Trophoblast cell (in vitro differentiated cells and primary cell): Measurements from ENCODE around the gene ATG7.

Source experiments
- DNase-seq, 2 donors: peaks; one replicate each; pipeline ENCODE4 v3.0.0-alpha.2; 2016
- H2AFZ ChIP-seq: 2 replicates; pipeline ENCODE4 v1.6.1; 2013; ENCODE audit warnings: low read length, moderate library complexity, mild to moderate bottlenecking; ENCODE audit not compliant: insufficient read depth, poor library complexity
- H2AK5ac ChIP-seq: 2 replicates; pipeline ENCODE4 v1.6.1; 2013; ENCODE audit warnings: mild to moderate bottlenecking, low read length
- H2BK120ac ChIP-seq: 2 replicates; pipeline ENCODE4 v1.6.1; 2013; ENCODE audit warnings: low read length, mild to moderate bottlenecking, moderate library complexity; ENCODE audit not compliant: insufficient read depth, poor library complexity
- H2BK12ac ChIP-seq: 2 replicates; pipeline ENCODE4 v1.6.1; 2013; ENCODE audit warnings: mild to moderate bottlenecking, low read length, moderate library complexity
- H2BK5ac ChIP-seq: 2 replicates; pipeline ENCODE4 v1.6.1; 2013; ENCODE audit warnings: low read length, low read depth, moderate library complexity, mild to moderate bottlenecking; ENCODE audit not compliant: poor library complexity
- H3K14ac ChIP-seq: 2 replicates; pipeline ENCODE4 v1.6.1; 2013; ENCODE audit warnings: mild to moderate bottlenecking, low read length
- H3K18ac ChIP-seq: 2 replicates; pipeline ENCODE4 v1.6.1; 2013; ENCODE audit warnings: mild to moderate bottlenecking, low read length
- H3K23ac ChIP-seq: 2 replicates; pipeline ENCODE4 v1.6.1; 2013; ENCODE audit warnings: low read length
- H3K27ac ChIP-seq: 2 replicates; pipeline ENCODE4 v1.5.1; 2013; ENCODE audit warnings: low read depth, mild to moderate bottlenecking, inconsistent platforms, low read length, moderate library complexity
- H3K27me3 ChIP-seq: 2 replicates; pipeline ENCODE4 v1.6.1; 2013; ENCODE audit warnings: inconsistent platforms, mild to moderate bottlenecking, low read length, moderate library complexity; ENCODE audit not compliant: insufficient read depth
- H3K36me3 ChIP-seq, 2 experiments: 1 replicate in 1 of 2; 2 replicates in 1 of 2; pipeline ENCODE4 v1.6.1; 2013; ENCODE audit warnings: low read length in 2 of 2, mild to moderate bottlenecking in 2 of 2, moderate library complexity in 1 of 2; ENCODE audit not compliant: insufficient read depth in 2 of 2, control insufficient read depth in 1 of 2
- H3K4ac ChIP-seq: 2 replicates; pipeline ENCODE4 v1.6.1; 2013; ENCODE audit warnings: low read depth, mild to moderate bottlenecking, low read length, moderate library complexity
- H3K4me1 ChIP-seq, 2 experiments: 1 replicate in 1 of 2; 2 replicates in 1 of 2; pipeline ENCODE4 v1.6.1; 2013; ENCODE audit warnings: low read length in 2 of 2, mild to moderate bottlenecking in 2 of 2, moderate library complexity in 1 of 2; ENCODE audit not compliant: insufficient read depth in 2 of 2, control insufficient read depth in 1 of 2
- H3K4me2 ChIP-seq: 2 replicates; pipeline ENCODE4 v1.6.1; 2013; ENCODE audit warnings: inconsistent platforms, mild to moderate bottlenecking, low read length, moderate library complexity
- H3K4me3 ChIP-seq: 2 replicates; pipeline ENCODE4 v1.5.1; 2013; ENCODE audit warnings: mild to moderate bottlenecking, low read depth, low read length, inconsistent platforms
- H3K79me1 ChIP-seq: one replicate; pipeline ENCODE4 v1.6.1; 2013; ENCODE audit warnings: low read length
- H3K79me2 ChIP-seq: 2 replicates; pipeline ENCODE4 v1.6.1; 2013; ENCODE audit warnings: low read length, mild to moderate bottlenecking; ENCODE audit not compliant: control insufficient read depth, insufficient read depth, poor library complexity
- H3K9ac ChIP-seq: 2 replicates; pipeline ENCODE4 v1.6.1; 2013; ENCODE audit warnings: mild to moderate bottlenecking, low read length
- H3K9me3 ChIP-seq: 2 replicates; pipeline ENCODE4 v1.6.1; 2013; ENCODE audit warnings: low read depth, mild to moderate bottlenecking, control low read depth, inconsistent platforms, low read length; ENCODE audit not compliant: insufficient read depth
- H4K12ac ChIP-seq: 2 replicates; pipeline ENCODE4 v1.6.1; 2013; ENCODE audit warnings: low read depth, mild to moderate bottlenecking, low read length, moderate library complexity
- H4K8ac ChIP-seq: 2 replicates; pipeline ENCODE4 v1.6.1; 2013; ENCODE audit warnings: low read depth, mild to moderate bottlenecking, low read length, moderate library complexity
- H4K91ac ChIP-seq: one replicate; pipeline ENCODE4 v1.6.1; 2013; ENCODE audit warnings: low read depth, mild to moderate bottlenecking, low read length, moderate library complexity
- WGBS: extraction: QIAGEN DNeasy Blood & Tissue Kit; methylation state at CpG from one replicate; pipeline ENCODE4 v1.1.7; 2013; ENCODE audit warnings: missing lambda C conversion rate; ENCODE audit not compliant: insufficient read length, insufficient coverage; ENCODE audit errors: extremely low coverage; 5-methylcytosine and 5-hydroxymethylcytosine counted together

ATG7 gene

DNA sequence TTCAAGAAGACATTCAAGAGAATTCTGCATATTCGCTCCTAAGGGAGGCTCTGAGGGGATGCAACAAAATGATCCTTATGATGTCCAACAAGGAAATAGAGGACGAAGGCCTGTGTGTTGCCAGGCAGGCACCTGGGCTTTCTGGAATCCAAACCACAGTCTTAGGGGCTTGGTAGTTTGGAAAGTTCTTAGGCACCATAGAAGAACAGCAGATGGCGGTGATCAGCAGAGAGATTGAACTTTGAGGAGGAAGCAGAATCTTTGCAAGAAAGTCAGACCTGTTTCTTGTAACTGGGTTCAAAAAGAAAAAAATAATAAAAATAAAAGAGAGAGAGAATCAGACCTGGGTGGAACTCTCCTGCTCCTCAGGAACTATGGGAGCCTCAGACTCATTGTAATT, 11.7 kb upstream of the ATG7 start:
- Histone ChIP-seq H3K27ac (no peak overlapping the region), H3K9ac (no peak overlapping the region), H3K4me1 (peaks cover 3% of the 10 kb centered on the region in 2 experiments), H2BK5ac (no peak overlapping the region), H3K36me3 (no peaks in the 10 kb centered on the region), H3K79me1 (peaks cover 4% of the 10 kb centered on the region), H3K14ac (no peak overlapping the region), H4K12ac (no peak overlapping the region), H2BK120ac (no peak overlapping the region), H3K4me3 (no peak overlapping the region), H3K18ac (no peak overlapping the region), H2AFZ (no peak overlapping the region), H4K91ac (no peak overlapping the region), H2AK5ac (no peak overlapping the region), H3K4me2 (no peak overlapping the region), H3K23ac (no peak overlapping the region), H3K4ac (no peak overlapping the region), H3K27me3 (no peaks in the 10 kb centered on the region), H3K9me3 (no peaks in the 10 kb centered on the region), H4K8ac (no peak overlapping the region), H2BK12ac (no peak overlapping the region), H3K79me2 (no peaks in the 10 kb centered on the region)
- DNase-seq, result no peak
- WGBS, result no CpG with 5 or more reads among the region's 3 CpGs

DNA sequence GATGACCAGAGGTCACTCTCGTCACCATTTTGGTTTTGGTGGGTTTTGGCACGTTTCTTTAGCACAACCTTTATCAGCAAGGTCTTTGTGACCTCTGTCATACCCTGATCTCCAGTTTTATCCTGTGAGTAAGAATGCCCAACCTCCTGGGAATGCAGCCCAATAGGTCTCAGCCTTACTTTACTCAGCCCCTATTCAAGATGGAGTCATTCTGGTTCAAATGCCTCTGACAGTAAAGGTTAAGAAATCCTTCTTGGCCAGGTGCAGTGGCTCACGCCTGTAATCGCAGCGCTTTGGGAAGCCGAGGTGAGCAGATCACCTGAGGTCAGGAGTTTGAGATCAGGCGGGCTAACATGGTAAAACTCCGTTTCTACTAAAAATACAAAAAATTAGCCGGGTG, 3.2 kb upstream of the ATG7 start:
- DNase-seq, result peak; percentile 82 to 92
- Histone ChIP-seq H3K9me3 (no peaks in the 10 kb centered on the region), H2BK5ac (no peak overlapping the region), H3K9ac (no peak overlapping the region), H3K36me3 (no peaks in the 10 kb centered on the region), H4K12ac (no peak overlapping the region), H2BK120ac (no peak overlapping the region), H3K4ac (no peak overlapping the region), H2AFZ (no peak overlapping the region), H3K4me2 (no peak overlapping the region), H3K14ac (no peak overlapping the region), H2BK12ac (no peak overlapping the region), H3K4me1 (peaks cover 3 to 8% of the 10 kb centered on the region in 2 experiments), H3K23ac (no peak overlapping the region), H3K79me2 (peaks cover 4% of the 10 kb centered on the region), H2AK5ac (no peak overlapping the region), H3K18ac (no peak overlapping the region), H3K79me1 (peaks cover 6% of the 10 kb centered on the region), H3K27me3 (no peaks in the 10 kb centered on the region), H4K8ac (no peak overlapping the region), H4K91ac (no peak overlapping the region), H3K4me3 (no peak overlapping the region), H3K27ac (no peak overlapping the region)
- no CpG with 5 or more reads among the region's 9 CpGs for WGBS

GRCh38 chr3:11272906-11273574, 843 bp downstream of the ATG7 start:
- Histone ChIP-seq H2BK5ac (no peak overlapping the region), H3K4me2 (peak overlapping the region; percentile 70), H3K4me1 (peaks cover 3 to 8% of the 10 kb centered on the region in 2 experiments), H3K27me3 (no peaks in the 10 kb centered on the region), H2BK120ac (no peak overlapping the region), H3K27ac (no peak overlapping the region), H2BK12ac (no peak overlapping the region), H3K79me2 (peaks cover 4% of the 10 kb centered on the region), H3K14ac (no peak overlapping the region), H3K9me3 (peaks cover 2% of the 10 kb centered on the region), H3K36me3 (no peaks in the 10 kb centered on the region), H3K4ac (no peak overlapping the region), H3K4me3 (peak overlapping the region; percentile 90), H3K79me1 (peaks cover 6% of the 10 kb centered on the region), H4K12ac (no peak overlapping the region), H4K8ac (peak overlapping the region; percentile 69), H3K18ac (no peak overlapping the region), H4K91ac (peak overlapping the region; percentile 88), H3K9ac (peak overlapping the region; percentile 1), H2AK5ac (no peak overlapping the region), H3K23ac (no peak overlapping the region), H2AFZ (no peak overlapping the region)
- no CpG with 5 or more reads among the region's 9 CpGs for WGBS
- DNase-seq, result no peak

- Histone ChIP-seq H2BK120ac (no peak overlapping the region), H3K4me1 (peaks cover 3 to 8% of the 10 kb centered on the region in 2 experiments), H3K4ac (no peak overlapping the region), H4K8ac (no peak overlapping the region), H2BK5ac (no peak overlapping the region), H3K79me1 (peaks cover 6% of the 10 kb centered on the region), H2BK12ac (no peak overlapping the region), H3K27ac (no peak overlapping the region), H2AK5ac (no peak overlapping the region), H3K79me2 (peaks cover 4% of the 10 kb centered on the region), H3K4me3 (no peak overlapping the region), H3K14ac (no peak overlapping the region), H2AFZ (no peak overlapping the region), H3K27me3 (no peaks in the 10 kb centered on the region), H3K18ac (no peak overlapping the region), H3K36me3 (no peaks in the 10 kb centered on the region), H4K12ac (no peak overlapping the region), H3K23ac (no peak overlapping the region), H3K9me3 (peaks cover 2% of the 10 kb centered on the region), H4K91ac (no peak overlapping the region), H3K9ac (no peak overlapping the region), H3K4me2 (no peak overlapping the region)
- no CpG with 5 or more reads among the region's 5 CpGs for WGBS
- DNase-seq, result peak; percentile 38 to 49
Measured at GRCh38 chr3:11273891-11274291, 1.7 kb downstream of the ATG7 start.
